Glutamatergic neuron (in vitro differentiated cells): Measurements from ENCODE around the gene CLSTN2. TPM values are rescaled to one million over a fixed set of nuclear protein-coding genes. Genes with fewer than 3 reads are reported as not detected.

Experiments used
- DNase-seq: peaks from one replicate; pipeline ENCODE4 v3.0.0; 2022
- H3K27ac Mint-ChIP-seq: one replicate; pipeline ENCODE4 v1.8.0; 2020; ENCODE audit warnings: mild to moderate bottlenecking, mixed read lengths, inconsistent platforms; ENCODE audit not compliant: unreplicated experiment
- H3K27me3 Mint-ChIP-seq: one replicate; pipeline ENCODE4 v1.8.0; 2020; ENCODE audit warnings: mild to moderate bottlenecking, moderate library complexity, mixed read lengths, inconsistent platforms; ENCODE audit not compliant: unreplicated experiment
- H3K36me3 Mint-ChIP-seq: one replicate; pipeline ENCODE4 v1.8.0; 2020; ENCODE audit warnings: mild to moderate bottlenecking, mixed read lengths, inconsistent platforms; ENCODE audit not compliant: unreplicated experiment
- H3K4me1 Mint-ChIP-seq: one replicate; pipeline ENCODE4 v1.8.0; 2020; ENCODE audit warnings: mild to moderate bottlenecking, low read depth, mixed read lengths, inconsistent platforms; ENCODE audit not compliant: unreplicated experiment
- H3K4me3 Mint-ChIP-seq: one replicate; pipeline ENCODE4 v1.8.0; 2020; ENCODE audit warnings: mild to moderate bottlenecking, mixed read lengths, inconsistent platforms; ENCODE audit not compliant: unreplicated experiment
- H3K9me3 Mint-ChIP-seq: one replicate; pipeline ENCODE4 v1.8.0; 2020; ENCODE audit warnings: mild to moderate bottlenecking, moderate library complexity, mixed read lengths, inconsistent platforms; ENCODE audit not compliant: unreplicated experiment
- total RNA-seq: library from RNA; stranded (reverse); fragmentation: NEBNext Ultra II Directional; extraction: Animal tissue kit (Norgen Biotek cat#: 25700); gene quantifications from one replicate; pipeline ENCODE4 v1.2.1, GENCODE V29; 2021; ENCODE audit not compliant: unreplicated experiment
- TF ChIP-seq, protein P1 (sequence below): fragments of 200-600 bp; sonication (generic); IDR thresholded peaks from one replicate; pipeline ENCODE4 v1.5.0; 2021; ENCODE audit not compliant: partially characterized antibody, unreplicated experiment

Gene CLSTN2
- total RNA-seq, 1 donor from 2014 or later: 3.1 TPM

- H3K4me3 Mint-ChIP-seq: peak overlapping the region; percentile 20
- H3K4me1 Mint-ChIP-seq: peaks cover 3% of the 10 kb centered on the region
- no peak for DNase-seq
- H3K9me3 Mint-ChIP-seq: peaks cover 2% of the 10 kb centered on the region
- no peaks in the 10 kb centered on the region for H3K36me3 Mint-ChIP-seq
- H3K27ac Mint-ChIP-seq: no peak overlapping the region
- peaks cover 3% of the 10 kb centered on the region for H3K27me3 Mint-ChIP-seq
- TF ChIP-seq, protein P1, sequence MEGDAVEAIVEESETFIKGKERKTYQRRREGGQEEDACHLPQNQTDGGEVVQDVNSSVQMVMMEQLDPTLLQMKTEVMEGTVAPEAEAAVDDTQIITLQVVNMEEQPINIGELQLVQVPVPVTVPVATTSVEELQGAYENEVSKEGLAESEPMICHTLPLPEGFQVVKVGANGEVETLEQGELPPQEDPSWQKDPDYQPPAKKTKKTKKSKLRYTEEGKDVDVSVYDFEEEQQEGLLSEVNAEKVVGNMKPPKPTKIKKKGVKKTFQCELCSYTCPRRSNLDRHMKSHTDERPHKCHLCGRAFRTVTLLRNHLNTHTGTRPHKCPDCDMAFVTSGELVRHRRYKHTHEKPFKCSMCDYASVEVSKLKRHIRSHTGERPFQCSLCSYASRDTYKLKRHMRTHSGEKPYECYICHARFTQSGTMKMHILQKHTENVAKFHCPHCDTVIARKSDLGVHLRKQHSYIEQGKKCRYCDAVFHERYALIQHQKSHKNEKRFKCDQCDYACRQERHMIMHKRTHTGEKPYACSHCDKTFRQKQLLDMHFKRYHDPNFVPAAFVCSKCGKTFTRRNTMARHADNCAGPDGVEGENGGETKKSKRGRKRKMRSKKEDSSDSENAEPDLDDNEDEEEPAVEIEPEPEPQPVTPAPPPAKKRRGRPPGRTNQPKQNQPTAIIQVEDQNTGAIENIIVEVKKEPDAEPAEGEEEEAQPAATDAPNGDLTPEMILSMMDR: no peak
Observed at GRCh38 chr3:140580746-140581145, 645.8 kb downstream of the CLSTN2 start.

DNA sequence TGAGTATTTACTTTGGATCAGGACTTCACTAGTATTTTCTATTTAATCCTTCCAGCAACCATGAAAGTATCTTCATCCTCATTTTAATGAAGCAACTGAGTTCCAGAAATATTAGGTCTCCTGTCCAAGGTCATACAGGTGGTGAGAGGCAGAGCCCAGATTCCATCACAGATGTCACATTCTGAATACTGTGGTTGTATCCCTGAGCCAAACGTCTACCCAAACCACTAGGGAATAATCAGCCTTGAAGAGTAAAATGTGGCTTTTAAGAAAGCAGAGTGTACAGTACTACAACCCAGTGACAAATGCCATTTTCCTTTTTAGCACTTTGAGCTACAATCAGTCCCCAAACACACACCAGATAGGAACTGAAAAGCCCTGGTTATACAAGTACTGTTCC is 649.6 kb downstream of the CLSTN2 start:
- no peak for DNase-seq
- Mint-ChIP-seq H3K27ac (no peak overlapping the region), H3K4me3 (no peak overlapping the region), H3K9me3 (peaks cover 2% of the 10 kb centered on the region), H3K4me1 (peaks cover 3% of the 10 kb centered on the region), H3K36me3 (no peaks in the 10 kb centered on the region), H3K27me3 (peaks cover 3% of the 10 kb centered on the region)
- TF ChIP-seq, protein P1: no peak

DNA sequence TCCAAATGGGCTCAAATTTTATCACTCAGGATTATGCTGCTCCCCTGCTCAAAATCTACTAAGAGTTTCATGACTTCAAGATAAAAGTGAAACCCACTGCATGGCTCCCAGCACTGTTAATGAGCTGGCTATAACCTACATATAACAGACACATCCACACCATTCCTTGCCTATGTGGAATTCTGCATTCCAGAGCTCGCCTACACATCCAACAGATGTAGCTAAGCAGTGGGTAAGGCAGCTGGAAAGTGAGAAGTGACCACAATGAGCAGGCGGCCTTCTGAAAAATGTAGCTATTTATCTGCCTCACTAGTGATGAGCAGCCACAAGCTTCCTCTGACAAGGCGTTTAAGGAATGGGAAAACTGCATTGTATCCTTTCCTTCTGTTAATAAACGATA is 650.8 kb downstream of the CLSTN2 start:
- peaks cover 3% of the 10 kb centered on the region for H3K27me3 Mint-ChIP-seq
- no peaks in the 10 kb centered on the region for H3K36me3 Mint-ChIP-seq
- no peak for DNase-seq

DNA sequence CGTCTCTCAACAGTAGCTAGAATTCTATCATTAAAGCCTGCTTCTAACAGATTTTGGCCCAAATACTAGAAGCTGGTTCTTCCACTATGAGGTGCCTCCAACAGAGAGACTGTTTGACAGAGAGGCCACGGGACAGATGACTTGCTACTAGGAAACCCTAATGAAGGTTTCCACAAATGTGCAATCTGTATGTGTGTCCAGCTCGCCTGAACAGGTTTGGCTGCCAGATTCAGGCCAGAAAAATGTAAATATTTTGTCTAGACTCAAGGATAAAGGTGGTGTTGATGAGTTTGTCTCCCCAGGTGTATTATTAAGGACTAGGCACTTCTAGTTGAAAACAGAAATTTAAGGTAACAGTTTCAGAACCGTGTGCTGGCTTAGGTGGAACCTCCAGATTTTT is 651.3 kb downstream of the CLSTN2 start:
- no peak for DNase-seq
- Mint-ChIP-seq H3K27me3 (peaks cover 2% of the 10 kb centered on the region), H3K36me3 (no peaks in the 10 kb centered on the region), H3K27ac (no peak overlapping the region), H3K4me1 (peaks cover 3% of the 10 kb centered on the region), H3K4me3 (no peak overlapping the region), H3K9me3 (peaks cover 2% of the 10 kb centered on the region)
- TF ChIP-seq, protein P1: no peak

More for the DNA sequence above, 650.8 kb downstream of the CLSTN2 start:
- no peak overlapping the region for H3K27ac Mint-ChIP-seq
- H3K4me1 Mint-ChIP-seq: peaks cover 3% of the 10 kb centered on the region
- no peak overlapping the region for H3K4me3 Mint-ChIP-seq
- peaks cover 2% of the 10 kb centered on the region for H3K9me3 Mint-ChIP-seq
- TF ChIP-seq, protein P1: no peak

DNA sequence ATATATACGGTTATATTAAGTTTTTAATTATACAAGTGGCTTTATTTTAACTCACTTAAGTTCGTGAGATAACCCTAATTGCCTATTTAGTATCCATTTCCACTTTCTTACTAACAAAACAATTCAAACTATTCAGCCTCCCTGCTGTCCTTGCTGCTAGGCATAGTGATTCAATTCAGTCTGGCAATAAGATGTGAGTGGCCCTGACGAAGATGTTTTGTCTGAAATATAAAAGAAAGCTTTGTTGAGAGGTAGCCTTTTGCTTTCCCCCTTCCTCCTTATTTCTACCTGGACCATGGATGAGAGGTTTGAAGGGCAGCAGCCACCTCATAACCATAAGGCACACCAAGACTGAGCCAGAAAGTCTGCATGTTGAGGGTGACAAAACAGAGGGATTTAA is 653.6 kb downstream of the CLSTN2 start:
- Mint-ChIP-seq H3K9me3 (peaks cover 2% of the 10 kb centered on the region), H3K4me1 (no peaks in the 10 kb centered on the region), H3K36me3 (no peaks in the 10 kb centered on the region), H3K27ac (no peak overlapping the region), H3K4me3 (no peak overlapping the region), H3K27me3 (peaks cover 3% of the 10 kb centered on the region)
- no peak for DNase-seq
- TF ChIP-seq, protein P1: no peak
